ENCODE results near the gene MFF.
"Not testable (repeated sequence)": the region's sequence is repeated elsewhere in the genome, so short reads cannot be mapped to it uniquely, and the experiment has no call there.

MFF gene

GRCh38 chr2:227337442-227337841, 12.4 kb downstream of the MFF start:
- no peak for DNase-seq

GRCh38 chr2:227339098-227339599, 14.1 kb downstream of the MFF start:
- DNase-seq: no peak

GRCh38 chr2:227340106-227340505, 15.1 kb downstream of the MFF start:
- DNase-seq: no peak

GRCh38 chr2:227341553-227341952, 16.5 kb downstream of the MFF start:
- DNase-seq: no peak

- no peak for DNase-seq
Observed at GRCh38 chr2:227344231-227344630, 19.2 kb downstream of the MFF start.

- no peak for DNase-seq
Observed at GRCh38 chr2:227347117-227347516, 22.1 kb downstream of the MFF start.

GRCh38 chr2:227348324-227348723, 23.3 kb downstream of the MFF start:
- no peak for DNase-seq

GRCh38 chr2:227349989-227350612, 25.1 kb downstream of the MFF start:
- DNase-seq: no peak

- no peak for DNase-seq
Observed at GRCh38 chr2:227351639-227352038, 26.6 kb downstream of the MFF start.

GRCh38 chr2:227360351-227360750, 35.3 kb downstream of the MFF start:
- no peak for DNase-seq

GRCh38 chr2:227363756-227364155, 38.7 kb downstream of the MFF start:
- no peak for DNase-seq

GRCh38 chr2:227364585-227365263, 39.7 kb downstream of the MFF start:
- not testable (repeated sequence) for DNase-seq

- no peak for DNase-seq
Observed at GRCh38 chr2:227365833-227366232, 40.8 kb downstream of the MFF start.

- DNase-seq: no peak
Observed at GRCh38 chr2:227366769-227367426, 41.8 kb downstream of the MFF start.

- no peak for DNase-seq
Observed at GRCh38 chr2:227367427-227367795, 42.4 kb downstream of the MFF start.

- no peak for DNase-seq
Observed at GRCh38 chr2:227368574-227368973, 43.5 kb downstream of the MFF start.

- no peak for DNase-seq
Observed at GRCh38 chr2:227370092-227370491, 45.0 kb downstream of the MFF start.

GRCh38 chr2:227370791-227371312, 45.8 kb downstream of the MFF start:
- DNase-seq: no peak

- no peak for DNase-seq
Observed at GRCh38 chr2:227373389-227373788, 48.3 kb downstream of the MFF start.

- no peak for DNase-seq
Observed at GRCh38 chr2:227374158-227374557, 49.1 kb downstream of the MFF start.

GRCh38 chr2:227376656-227377396, 51.8 kb downstream of the MFF start:
- DNase-seq: peak; percentile 9

GRCh38 chr2:227377467-227378351, 52.7 kb downstream of the MFF start:
- DNase-seq: no peak

Data from SHP77 treated with DMSO at 0.1 percent for 48 hours (cell line).